HEK293 (cell line): ENCODE data around the gene POLR3A.

Experiments used
- CTCF ChIP-seq: fragments of 450-650 bp; formaldehyde crosslinking; IDR thresholded peaks from 2 replicates; pipeline ENCODE4 v1.5.1; 2016; ENCODE audit warnings: missing biosample characterization, missing genetic modification characterization
- HOXC10 ChIP-seq: sonication (generic); formaldehyde crosslinking; IDR thresholded peaks from 2 replicates; pipeline ENCODE4 v1.8.1; 2023; ENCODE audit warnings: mild to moderate bottlenecking, missing genetic modification reagents
- PBX3 ChIP-seq: sonication (generic); formaldehyde crosslinking; IDR thresholded peaks from 2 replicates; pipeline ENCODE4 v1.8.1; 2022; ENCODE audit warnings: mild to moderate bottlenecking, moderate library complexity, missing genetic modification reagents
- ZNF184 ChIP-seq: fragments of 450-650 bp; IDR thresholded peaks from 2 replicates; pipeline ENCODE4 v1.5.1; 2018; ENCODE audit warnings: missing biosample characterization, mild to moderate bottlenecking, missing genetic modification characterization
- ZNF274 ChIP-seq, 2 experiments: fragments of 200-500 bp in 1 of 2; fragments of 450-650 bp in 1 of 2; sonication (Bioruptor generic) in 1 of 2; formaldehyde crosslinking in 1 of 2; IDR thresholded peaks; 2 replicates each; pipeline versions ENCODE4 v1.5.1 to v1.6.1; 2014 to 2016; ENCODE audit warnings: borderline replicate concordance in 1 of 2, inconsistent platforms in 1 of 2, low read length in 1 of 2, missing biosample characterization in 1 of 2, missing genetic modification characterization in 1 of 2
- ZNF639 ChIP-seq: fragments of 450-650 bp; formaldehyde crosslinking; IDR thresholded peaks from 2 replicates; pipeline ENCODE4 v1.5.1; 2016; ENCODE audit warnings: missing biosample characterization, missing genetic modification characterization
- ZNF830 ChIP-seq: fragments of 450-650 bp; IDR thresholded peaks from 2 replicates; pipeline ENCODE4 v1.5.0; 2018; ENCODE audit warnings: missing biosample characterization, missing genetic modification characterization, low read depth, mild to moderate bottlenecking, moderate library complexity

- TF ChIP-seq ZNF830 (tag by site-specific recombination) = no peak
- no peak for TF ChIP-seq CTCF (tag by site-specific recombination)
- TF ChIP-seq PBX3 = no peak
- TF ChIP-seq ZNF274 (IDR thresholded peaks at IDR 0.05; ENCODE audit: low read length) = no peak
- no peak for TF ChIP-seq ZNF274 (tag by site-specific recombination; IDR thresholded peaks at IDR 0.05; ENCODE audit: borderline replicate concordance)
- no peak for TF ChIP-seq HOXC10
- no peak for TF ChIP-seq ZNF639
- TF ChIP-seq ZNF184 (tag by site-specific recombination) = no peak
Observed at GRCh38 chr10:77965294-77965693, 64.0 kb downstream of the POLR3A start.
